Kidney (tissue), 14 donors: ENCODE data around the gene OSBP2. TPM values are rescaled to one million over a fixed set of nuclear protein-coding genes. Genes with fewer than 3 reads are reported as not detected.
"Not testable (repeated sequence)": the region's sequence is repeated elsewhere in the genome, so short reads cannot be mapped to it uniquely, and the experiment has no call there.

Experiments used
- DNase-seq, 5 donors: peaks; one replicate each; pipeline ENCODE4 v3.0.0-alpha.2; 2013 to 2020
- FAIRE-seq: peaks from 2 replicates; lab custom pipeline; 2012; peaks lifted over from hg19 to GRCh38; lab: Jason Lieb, UNC
- H3K27ac ChIP-seq, 2 donors: one replicate each; pipeline ENCODE4 v1.7.0; 2013; ENCODE audit warnings: low read depth in 2 of 2, low read length in 2 of 2, inconsistent platforms in 1 of 2
- H3K27me3 ChIP-seq: one replicate; pipeline ENCODE4 v1.7.1; 2013; ENCODE audit warnings: low read length, inconsistent platforms; ENCODE audit not compliant: control insufficient read depth, insufficient read depth
- H3K36me3 ChIP-seq, 3 donors: one replicate each; pipeline versions ENCODE4 v1.7.0 to v1.7.1; 2013; ENCODE audit warnings: low read length in 3 of 3, control low read depth in 1 of 3, inconsistent platforms in 1 of 3; ENCODE audit not compliant: insufficient read depth in 3 of 3, control insufficient read depth in 2 of 3
- H3K4me1 ChIP-seq, 3 donors: one replicate each; pipeline versions ENCODE4 v1.7.0 to v1.7.1; 2013; ENCODE audit warnings: low read length in 3 of 3, inconsistent platforms in 1 of 3, low read depth in 1 of 3; ENCODE audit not compliant: control insufficient read depth in 2 of 3, insufficient read depth in 2 of 3
- H3K4me3 ChIP-seq, 3 donors: one replicate each; pipeline versions ENCODE4 v1.7.0 to v1.8.1; 2013; ENCODE audit warnings: low read length in 3 of 3, control low read depth in 1 of 3, inconsistent platforms in 1 of 3
- H3K9ac ChIP-seq, 3 donors: one replicate each; pipeline versions ENCODE4 v1.7.0 to v1.7.1; 2013; ENCODE audit warnings: low read length in 3 of 3, control low read depth in 1 of 3, inconsistent platforms in 1 of 3
- H3K9me3 ChIP-seq, 3 donors: one replicate each; pipeline versions ENCODE4 v1.7.0 to v1.7.1; 2013; ENCODE audit warnings: low read length in 3 of 3, control low read depth in 1 of 3, inconsistent platforms in 1 of 3; ENCODE audit not compliant: control insufficient read depth in 2 of 3, insufficient read depth in 1 of 3
- intact Hi-C: fragments of 100-400 bp; cut with DNase I; formaldehyde crosslinking; loops from one replicate; pipeline ENCODE4 v1.11.1; 2022
- polyA plus RNA-seq: library from polyadenylated mRNA; stranded (reverse); fragments of 350-450 nt; fragmentation: Illumina TruSeq; extraction: RNeasy Lipid Tissue Mini Kit (QIAGEN cat#74804); gene quantifications from one replicate; pipeline ENCODE4 v1.2.3, GENCODE V29; 2014; ENCODE audit warnings: low read depth, low replicate concordance; ENCODE audit not compliant: insufficient read depth
- total RNA-seq: library from RNA; stranded (reverse); fragmentation: NEBNext Ultra II Directional; extraction: Animal tissue kit (Norgen Biotek cat#: 25700); gene quantifications from one replicate; pipeline ENCODE4 v1.2.1, GENCODE V29; 2021
- TF ChIP-seq, protein P1 (sequence below): IDR thresholded peaks from 3 replicates; pipeline ENCODE4 v1.5.1; 2012; ENCODE audit warnings: mild to moderate bottlenecking, moderate library complexity, borderline replicate concordance; ENCODE audit not compliant: insufficient read depth; ENCODE audit errors: extremely low read depth
- donor health status: control.
- donor health status: control.
- donor health status: control.
- donor health status: control.
- donor health status: control.
- donor health status: DM: yes; HTN: yes; CAD: no.
- donor health status: Normal renal cell carcinoma (clear cell type).

Gene OSBP2
- total and polyA plus RNA-seq, 2 donors from 2014 or later: 3.4 to 4.0 TPM

DNA sequence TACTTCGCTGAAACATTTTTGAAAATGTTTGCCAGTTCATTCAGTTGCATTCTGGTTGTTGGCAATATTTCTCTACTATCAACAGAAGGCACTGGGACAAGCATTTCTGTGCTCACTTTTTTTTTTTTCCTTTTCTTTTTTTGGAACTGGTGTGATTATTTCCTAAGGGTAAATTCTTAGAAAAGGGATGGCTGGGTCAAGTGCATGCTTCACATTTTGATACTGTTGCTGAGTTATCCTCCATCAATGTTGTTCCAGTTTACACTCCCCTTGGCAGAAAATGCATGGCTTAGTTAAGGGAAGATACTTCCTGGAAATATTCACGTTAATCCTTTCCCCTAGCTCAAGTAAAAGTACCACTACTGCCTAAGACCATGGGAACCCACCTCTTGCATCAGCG lies 81.8 kb downstream of the OSBP2 start:
- TF ChIP-seq, protein P1, sequence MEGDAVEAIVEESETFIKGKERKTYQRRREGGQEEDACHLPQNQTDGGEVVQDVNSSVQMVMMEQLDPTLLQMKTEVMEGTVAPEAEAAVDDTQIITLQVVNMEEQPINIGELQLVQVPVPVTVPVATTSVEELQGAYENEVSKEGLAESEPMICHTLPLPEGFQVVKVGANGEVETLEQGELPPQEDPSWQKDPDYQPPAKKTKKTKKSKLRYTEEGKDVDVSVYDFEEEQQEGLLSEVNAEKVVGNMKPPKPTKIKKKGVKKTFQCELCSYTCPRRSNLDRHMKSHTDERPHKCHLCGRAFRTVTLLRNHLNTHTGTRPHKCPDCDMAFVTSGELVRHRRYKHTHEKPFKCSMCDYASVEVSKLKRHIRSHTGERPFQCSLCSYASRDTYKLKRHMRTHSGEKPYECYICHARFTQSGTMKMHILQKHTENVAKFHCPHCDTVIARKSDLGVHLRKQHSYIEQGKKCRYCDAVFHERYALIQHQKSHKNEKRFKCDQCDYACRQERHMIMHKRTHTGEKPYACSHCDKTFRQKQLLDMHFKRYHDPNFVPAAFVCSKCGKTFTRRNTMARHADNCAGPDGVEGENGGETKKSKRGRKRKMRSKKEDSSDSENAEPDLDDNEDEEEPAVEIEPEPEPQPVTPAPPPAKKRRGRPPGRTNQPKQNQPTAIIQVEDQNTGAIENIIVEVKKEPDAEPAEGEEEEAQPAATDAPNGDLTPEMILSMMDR: no peak
- Histone ChIP-seq H3K36me3 (no peaks in the 10 kb centered on the region), H3K9me3 (no peaks in the 10 kb centered on the region), H3K9ac (no peak overlapping the region), H3K4me3 (no peak overlapping the region), H3K27ac (no peak overlapping the region), H3K27me3 (no peaks in the 10 kb centered on the region), H3K4me1 (no peaks in the 10 kb centered on the region)
- no peak for FAIRE-seq
- intact Hi-C loops: no loop called here
- no peak for DNase-seq

DNA sequence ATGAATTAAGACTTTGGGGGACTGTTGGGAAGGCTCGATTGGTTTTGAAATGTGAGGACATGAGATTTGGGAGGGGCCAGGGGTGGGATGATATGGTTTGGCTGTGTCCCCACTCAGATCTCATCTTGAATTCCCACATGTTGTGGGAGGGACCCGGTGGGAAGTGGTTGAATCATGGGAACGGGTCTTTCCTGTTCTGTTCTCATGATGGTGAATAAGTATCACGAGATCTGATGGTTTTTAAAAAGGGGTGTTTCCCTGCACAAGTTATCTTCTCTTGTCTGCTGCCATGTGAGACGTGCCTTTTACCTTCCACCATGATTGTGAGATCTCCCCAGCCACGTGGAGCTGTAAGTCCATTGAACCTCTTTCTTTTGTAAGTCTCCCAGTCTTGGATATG lies 82.5 kb downstream of the OSBP2 start:
- intact Hi-C loops: not testable (repeated sequence)

DNA sequence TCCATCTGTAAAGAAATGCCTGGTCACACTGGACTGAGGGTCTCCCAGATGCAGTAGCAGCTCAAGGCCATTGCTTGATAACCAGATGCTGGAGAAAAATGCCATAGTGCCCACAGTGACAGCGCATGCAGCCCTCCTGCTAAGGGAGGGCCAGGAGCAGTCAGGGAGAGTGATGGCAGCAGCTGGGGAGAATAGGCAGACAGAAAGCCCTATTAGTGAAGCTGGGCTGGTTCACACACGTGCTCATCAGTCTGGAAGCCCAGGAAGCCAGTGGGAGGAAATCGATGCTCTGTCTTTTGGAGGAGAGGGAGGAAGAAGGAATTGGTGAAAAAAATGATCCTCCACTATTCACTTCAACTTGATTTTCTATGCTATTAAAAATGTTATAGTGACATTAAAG lies 82.9 kb downstream of the OSBP2 start:
- FAIRE-seq (no peak), DNase-seq (peak in 1 of 5 donors; percentile 5)
- intact Hi-C loops: no loop called here
- Histone ChIP-seq H3K27ac (no peak overlapping the region), H3K36me3 (no peaks in the 10 kb centered on the region), H3K9ac (no peak overlapping the region), H3K9me3 (no peaks in the 10 kb centered on the region), H3K4me3 (no peak overlapping the region), H3K4me1 (no peaks in the 10 kb centered on the region), H3K27me3 (no peaks in the 10 kb centered on the region)
- TF ChIP-seq, protein P1: no peak

More for the DNA sequence above, 82.5 kb downstream of the OSBP2 start:
- not testable (repeated sequence) for H3K27me3 ChIP-seq, DNase-seq, H3K9ac ChIP-seq, H3K9me3 ChIP-seq, H3K27ac ChIP-seq, FAIRE-seq, H3K36me3 ChIP-seq, H3K4me1 ChIP-seq, H3K4me3 ChIP-seq

DNA sequence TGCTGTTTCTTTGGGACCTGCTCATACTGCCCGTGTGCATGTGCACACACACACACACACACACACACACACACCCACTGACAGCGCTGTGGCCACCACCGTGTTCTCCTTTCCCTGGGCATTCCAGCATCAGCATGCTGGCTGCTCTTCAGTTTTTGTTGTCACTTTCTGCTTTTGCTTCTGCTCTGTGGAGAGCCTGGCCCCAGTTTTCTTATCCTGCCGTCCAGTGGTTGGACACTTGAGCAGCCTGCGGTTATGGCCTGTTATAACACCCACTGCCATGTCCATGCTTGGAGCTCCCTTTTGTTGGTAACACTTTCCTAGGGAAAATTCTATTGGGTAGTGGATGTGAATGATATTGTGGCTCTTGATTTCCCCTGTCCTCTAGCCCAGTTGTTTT lies 83.6 kb downstream of the OSBP2 start:
- H3K4me3 ChIP-seq: no peak overlapping the region
- FAIRE-seq: no peak
- no peaks in the 10 kb centered on the region for H3K27me3 ChIP-seq
- DNase-seq: no peak
- no peaks in the 10 kb centered on the region for H3K4me1 ChIP-seq
- H3K36me3 ChIP-seq: no peaks in the 10 kb centered on the region
- no peak overlapping the region for H3K9ac ChIP-seq
- intact Hi-C loops: no loop called here
- TF ChIP-seq, protein P1: no peak
- no peaks in the 10 kb centered on the region for H3K9me3 ChIP-seq
- no peak overlapping the region for H3K27ac ChIP-seq
